Activated CD4-positive, CD25-positive, alpha-beta regulatory T cell treated with anti-CD3 and anti-CD28 coated beads, Interleukin-2, amount 50 U/mL, for 16 hours (primary cell): Measurements from ENCODE around the gene IL11RA.
A peak's percentile ranks its signal among the peaks of the same experiment; 100 is the strongest.

Experiments
- DNase-seq: peaks from one replicate; pipeline ENCODE4 v3.0.0-alpha.2; 2020; ENCODE audit warnings: low read depth, low spot score

IL11RA gene

DNA sequence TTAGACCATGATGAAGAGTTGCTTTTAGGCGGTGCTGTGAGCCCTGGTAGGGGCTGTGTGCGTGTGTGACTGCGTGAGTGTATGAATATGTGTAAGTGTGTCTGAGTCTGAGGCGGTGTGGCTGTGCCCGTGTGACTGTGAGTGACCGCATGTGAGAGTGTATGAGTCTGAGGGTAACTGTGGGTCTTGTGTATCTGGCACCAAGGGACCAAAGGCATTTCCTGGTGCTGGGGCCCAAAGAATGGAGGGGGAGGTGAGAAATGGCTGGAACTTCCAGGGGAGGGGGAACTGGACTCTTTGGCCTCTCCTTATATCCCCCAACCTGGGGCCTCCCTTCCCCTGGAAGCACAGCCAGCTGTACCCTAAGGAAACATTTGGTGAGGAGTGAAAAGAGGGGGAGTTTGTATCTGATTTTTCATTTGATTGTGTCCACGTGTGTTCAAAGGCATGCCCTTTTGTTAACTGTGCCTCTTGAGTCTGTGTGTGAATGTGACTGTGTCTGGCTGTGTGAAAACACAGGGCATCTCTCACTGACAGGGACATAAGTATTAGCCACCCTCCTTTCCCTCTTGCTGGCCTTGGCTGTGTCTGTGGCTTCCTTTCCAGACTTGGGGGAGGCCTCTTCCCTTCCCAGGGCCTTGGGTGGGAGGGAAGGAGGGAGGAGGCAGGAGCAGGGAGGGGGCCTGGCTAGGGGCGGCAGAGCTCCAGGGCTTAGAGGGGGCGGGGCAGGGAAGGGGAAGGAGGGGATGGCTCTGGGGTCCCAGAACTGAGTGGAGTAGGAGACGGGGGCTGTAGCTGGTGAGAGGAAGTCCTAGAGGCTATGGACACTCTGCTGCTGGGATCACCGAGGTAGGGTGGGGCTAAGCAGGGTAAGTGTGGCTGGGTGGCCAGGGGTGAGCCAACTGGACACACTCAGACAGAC, 1.4 kb downstream of the IL11RA start:
- DNase-seq = no peak

- no peak for DNase-seq
Measured at GRCh38 chr9:34654323-34655051, 2.5 kb downstream of the IL11RA start.

DNA sequence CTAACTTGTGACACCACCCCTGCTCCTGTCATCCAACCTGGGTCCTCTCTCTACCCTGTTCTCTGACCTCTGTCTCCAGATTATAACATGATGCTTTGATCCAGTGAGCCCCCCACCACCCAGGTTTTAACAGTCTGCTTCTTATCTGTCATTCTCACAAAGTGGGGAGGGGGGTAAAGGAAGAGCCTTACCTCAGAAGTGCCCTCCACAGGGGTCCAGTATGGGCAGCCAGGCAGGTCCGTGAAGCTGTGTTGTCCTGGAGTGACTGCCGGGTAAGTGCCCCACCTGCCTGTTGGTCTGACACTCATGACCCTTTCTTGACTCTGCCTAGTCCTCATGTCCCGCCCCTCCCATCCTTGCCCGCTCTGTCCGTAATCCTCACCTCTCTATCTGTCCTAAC, 3.4 kb downstream of the IL11RA start:
- DNase-seq = no peak

DNA sequence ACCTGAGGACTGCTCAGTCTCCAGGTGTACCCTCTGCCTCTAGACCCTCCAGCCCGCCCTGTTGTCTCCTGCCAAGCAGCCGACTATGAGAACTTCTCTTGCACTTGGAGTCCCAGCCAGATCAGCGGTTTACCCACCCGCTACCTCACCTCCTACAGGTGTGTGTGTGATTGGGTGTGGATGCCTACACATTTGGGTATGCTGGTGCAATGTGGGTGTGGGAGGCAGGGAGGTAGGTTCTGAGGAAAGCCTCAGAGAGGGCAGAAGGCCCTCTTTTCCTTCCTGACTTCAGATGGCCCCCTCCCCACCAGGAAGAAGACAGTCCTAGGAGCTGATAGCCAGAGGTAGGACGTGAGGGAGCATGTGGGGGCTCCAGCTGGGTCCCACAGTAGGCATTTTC, 5.0 kb downstream of the IL11RA start:
- no peak for DNase-seq

DNA sequence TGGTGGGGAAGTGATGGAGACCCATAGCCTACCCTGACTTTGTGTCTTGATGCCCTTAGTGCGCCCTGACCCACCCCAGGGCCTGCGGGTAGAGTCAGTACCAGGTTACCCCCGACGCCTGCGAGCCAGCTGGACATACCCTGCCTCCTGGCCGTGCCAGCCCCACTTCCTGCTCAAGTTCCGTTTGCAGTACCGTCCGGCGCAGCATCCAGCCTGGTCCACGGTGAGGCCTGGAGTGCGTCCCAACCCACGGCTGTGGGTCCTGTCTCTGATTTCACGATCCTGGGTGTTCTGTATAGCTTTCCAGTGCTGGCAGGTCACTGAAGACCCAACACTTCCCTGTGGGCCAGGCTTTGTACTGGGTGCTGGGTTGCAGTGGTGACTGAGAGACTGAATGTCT, 6.5 kb downstream of the IL11RA start:
- DNase-seq = no peak

GRCh38 chr9:34659592-34660253, 7.7 kb downstream of the IL11RA start:
- DNase-seq = no peak

GRCh38 chr9:34662526-34663302, 10.7 kb downstream of the IL11RA start, which contains the start of gene CCL27:
Gene CCL27, minus strand, starts transcription at chr9:34662657. Its CDS starts 24 bp downstream, at chr9:34662633.
- no peak for DNase-seq

- no peak for DNase-seq
Measured at GRCh38 chr9:34663303-34663605, 11.3 kb downstream of the IL11RA start.

DNA sequence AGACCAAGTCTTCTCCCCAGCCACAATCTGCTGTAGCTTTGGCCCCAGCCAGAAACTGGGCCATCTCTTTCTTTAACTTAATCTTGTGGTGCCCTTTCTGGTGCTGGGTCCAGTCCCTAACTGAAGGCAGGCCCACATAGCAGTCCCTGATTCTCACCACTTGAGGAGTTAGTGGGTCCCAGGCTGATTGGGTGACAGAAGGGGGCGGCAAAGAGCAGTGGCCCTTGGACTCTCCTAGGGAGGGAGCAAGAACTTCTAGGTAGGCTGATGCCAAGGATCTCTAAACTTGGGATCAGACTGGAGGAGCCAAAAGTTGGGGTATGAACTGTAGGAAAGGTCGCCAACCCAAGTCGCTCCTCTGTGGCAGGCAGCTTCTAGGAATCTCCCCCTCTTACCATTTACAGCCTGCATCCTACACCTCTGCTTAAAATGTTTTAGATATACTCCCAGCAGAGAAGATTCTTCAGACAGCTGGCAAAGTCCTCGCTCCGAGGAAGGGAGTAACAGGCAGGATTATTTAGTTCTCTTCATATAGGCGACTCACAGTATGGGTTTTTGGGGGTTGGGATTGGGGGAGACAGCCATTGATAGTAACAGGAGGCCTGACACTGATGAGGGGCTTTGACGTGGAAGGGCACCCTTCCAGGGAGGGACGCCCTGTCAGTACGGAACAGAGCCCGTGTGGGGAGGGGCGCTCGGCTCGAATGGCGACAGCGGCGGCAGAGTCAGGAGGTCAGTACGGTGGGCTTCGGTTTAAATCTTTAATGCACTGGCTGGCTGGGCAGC, 12.5 kb downstream of the IL11RA start:
- peak; percentile 50 for DNase-seq

DNA sequence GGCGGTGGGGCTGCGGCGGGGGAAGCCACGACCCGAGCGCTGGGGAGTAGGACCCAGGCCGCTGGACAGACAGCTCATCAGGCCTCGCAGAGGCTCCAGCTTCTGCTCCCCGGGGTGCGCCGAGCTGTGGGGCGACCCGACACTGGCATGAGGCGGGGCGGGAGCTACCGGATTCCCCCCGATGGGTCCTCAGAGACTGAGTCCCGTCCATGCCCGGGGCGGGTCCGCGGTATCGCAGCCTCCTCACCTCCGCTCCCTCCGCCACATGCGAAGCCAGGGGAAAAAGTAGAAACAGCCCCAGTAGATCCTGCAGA, 13.0 kb downstream of the IL11RA start:
- DNase-seq = no peak

DNA sequence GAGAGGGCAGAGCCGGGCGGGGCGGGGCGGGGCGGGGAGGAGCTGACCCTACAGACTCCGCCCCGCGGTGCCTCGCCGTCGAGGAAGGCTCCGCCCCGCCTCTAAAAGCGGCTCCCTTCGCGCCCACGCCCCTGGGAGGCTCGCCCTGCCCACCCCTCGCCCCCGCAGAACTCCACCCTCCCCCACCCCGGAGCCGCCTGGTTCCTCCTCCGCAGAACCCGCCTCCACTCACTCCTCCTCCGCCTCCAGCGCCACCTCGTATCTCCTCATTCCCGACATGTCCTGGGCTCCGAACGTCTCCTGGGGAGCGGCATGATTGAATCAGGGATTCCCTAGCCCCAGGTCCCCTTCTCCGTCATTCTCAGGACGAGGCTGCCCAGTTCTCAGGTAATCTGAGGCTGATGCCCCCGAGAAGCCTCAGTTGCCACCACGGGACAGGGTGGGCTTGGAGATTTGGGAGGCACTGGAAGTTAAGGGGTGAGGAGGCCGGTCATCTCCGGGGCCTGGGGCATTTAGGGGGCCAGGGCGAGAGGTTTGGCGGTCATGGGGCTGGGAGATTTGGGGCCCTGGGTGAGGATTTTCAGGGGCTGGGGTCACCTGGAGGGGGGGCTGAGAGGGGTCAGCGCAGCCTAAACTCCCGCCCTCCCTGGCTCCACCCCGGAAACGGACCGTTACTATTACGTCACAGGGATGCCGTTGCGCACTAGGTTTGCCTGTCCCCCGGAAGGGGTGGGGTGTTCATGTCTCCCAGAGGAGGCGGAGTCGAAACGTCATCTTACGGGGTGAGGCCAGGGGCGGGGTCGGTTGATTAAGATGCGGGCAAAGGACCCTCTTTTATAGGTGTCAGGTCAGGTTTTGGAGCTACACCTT, 13.6 kb downstream of the IL11RA start:
- DNase-seq = peak; percentile 81

- DNase-seq = no peak
Measured at GRCh38 chr9:34669809-34670562, 18.0 kb downstream of the IL11RA start.

DNA sequence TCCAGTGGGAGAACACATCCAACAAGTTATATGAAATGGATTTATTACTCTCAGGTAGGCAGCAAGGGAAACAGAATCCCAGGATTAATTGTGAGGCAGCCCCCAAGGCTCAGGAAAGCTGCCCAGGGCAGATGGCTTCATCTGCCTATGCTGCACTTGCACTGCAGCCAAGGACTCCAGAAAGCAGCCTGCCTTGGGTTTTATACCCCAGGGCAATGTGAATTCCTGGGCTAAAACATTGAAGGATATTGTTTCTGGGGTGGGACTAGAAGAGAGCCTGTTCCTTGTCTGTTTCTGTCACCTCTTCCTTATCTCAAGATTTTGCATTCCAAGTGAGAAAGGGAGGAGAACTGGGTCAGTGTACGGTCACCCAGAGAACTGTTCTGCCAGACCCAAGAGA, 19.3 kb downstream of the IL11RA start:
- no peak for DNase-seq

DNA sequence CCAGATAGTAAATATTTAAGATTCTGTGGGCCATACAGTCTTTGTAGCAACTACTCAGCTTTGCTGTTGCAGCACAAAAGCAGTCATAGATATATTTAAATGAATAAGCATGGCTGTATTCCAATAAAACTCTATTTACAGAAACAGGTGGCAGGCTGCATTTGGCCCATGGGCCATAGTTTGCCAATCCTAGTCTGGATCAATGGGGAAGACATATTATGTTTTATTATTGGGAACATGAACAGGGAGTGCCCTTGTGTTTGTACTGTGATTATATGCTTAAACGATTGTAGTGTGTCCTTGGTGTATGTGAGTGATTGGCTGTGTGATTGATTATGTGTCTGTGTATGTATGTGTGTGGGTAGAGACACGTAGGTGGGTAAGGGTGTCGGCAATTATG, 22.5 kb downstream of the IL11RA start:
- no peak for DNase-seq

- DNase-seq = no peak
Measured at GRCh38 chr9:34675048-34675714, 23.2 kb downstream of the IL11RA start.

DNA sequence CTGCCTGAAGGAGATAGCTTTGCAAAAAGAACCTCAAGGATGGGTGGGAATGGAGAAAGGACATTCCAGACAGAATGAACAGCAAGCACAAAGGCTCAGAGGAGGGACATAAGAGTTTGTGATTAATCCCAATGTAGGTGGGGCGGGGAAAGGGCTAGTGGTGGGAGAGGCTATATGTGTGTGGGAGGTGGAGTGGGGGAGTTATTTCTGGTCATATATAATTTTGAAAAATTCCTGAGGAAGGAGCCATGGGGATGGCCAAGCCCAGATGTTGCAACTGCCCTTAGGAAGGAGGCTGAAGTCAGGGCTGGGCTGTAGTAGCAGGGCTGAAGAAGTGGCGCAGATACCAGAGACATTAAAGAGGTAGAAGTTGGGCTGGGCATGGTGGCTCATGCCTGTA, 23.9 kb downstream of the IL11RA start:
- DNase-seq = no peak

DNA sequence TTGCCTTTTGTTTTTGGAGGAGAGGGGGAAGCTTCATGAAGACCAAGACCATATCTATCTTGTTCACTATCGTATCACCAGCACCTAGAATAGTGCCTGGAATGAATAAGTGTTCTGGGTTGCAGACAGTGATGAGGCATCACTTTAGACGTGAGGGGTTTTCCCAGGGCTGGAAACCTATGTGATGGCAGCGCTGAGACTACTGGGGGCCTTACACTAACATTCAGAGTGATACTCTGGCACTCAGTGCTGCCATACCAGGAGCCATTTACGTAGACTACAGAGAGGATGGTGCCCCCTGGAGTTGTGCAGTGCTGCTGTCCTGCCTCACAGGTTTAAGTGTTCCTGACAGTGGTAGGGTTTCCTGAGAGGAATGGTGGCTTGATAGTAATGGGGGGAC, 32.2 kb downstream of the IL11RA start:
- DNase-seq = no peak

GRCh38 chr9:34684816-34685215, 32.8 kb downstream of the IL11RA start:
- no peak for DNase-seq

DNA sequence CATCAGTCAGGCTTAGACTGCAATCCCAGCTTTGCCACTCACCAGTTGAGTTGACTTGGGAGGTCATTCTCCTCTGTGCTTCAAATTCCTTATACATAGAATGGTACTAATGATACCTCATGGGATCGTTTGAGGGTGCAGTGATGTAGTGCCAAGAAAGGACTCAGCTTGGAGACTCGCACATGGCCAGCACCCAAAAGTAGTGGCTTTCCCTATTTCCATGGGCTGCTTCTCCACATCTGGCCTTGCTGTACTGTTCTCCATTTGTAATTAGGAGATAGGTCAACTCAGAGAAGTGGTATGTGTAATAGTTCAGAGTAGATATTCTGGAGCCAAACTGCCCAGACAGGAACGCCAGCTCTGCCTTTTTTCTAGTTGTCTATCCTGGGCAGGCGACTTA, 33.6 kb downstream of the IL11RA start:
- DNase-seq = no peak
